ENCODE measurements around the gene RGS6.

Gene RGS6

GRCh38 chr14:72539661-72540315 lies 607.6 kb downstream of the RGS6 start:
- no peak for DNase-seq

GRCh38 chr14:72540836-72541235 lies 608.6 kb downstream of the RGS6 start:
- DNase-seq: no peak

GRCh38 chr14:72541546-72541945 lies 609.3 kb downstream of the RGS6 start:
- no peak for DNase-seq

GRCh38 chr14:72543341-72543740 lies 611.1 kb downstream of the RGS6 start:
- DNase-seq: no peak

GRCh38 chr14:72544615-72545387 lies 612.6 kb downstream of the RGS6 start:
- DNase-seq: no peak

GRCh38 chr14:72545411-72546311 lies 613.4 kb downstream of the RGS6 start:
- DNase-seq: no peak

- DNase-seq: no peak
These were observed 614.3 kb downstream of the RGS6 start for GRCh38 chr14:72546344-72547016.

- DNase-seq: no peak
These were observed 615.8 kb downstream of the RGS6 start for GRCh38 chr14:72547999-72548398.

- DNase-seq: no peak
These were observed 616.8 kb downstream of the RGS6 start for GRCh38 chr14:72549026-72549425.

- no peak for DNase-seq
These were observed 617.6 kb downstream of the RGS6 start for GRCh38 chr14:72549854-72550253.

- DNase-seq: no peak
These were observed 618.3 kb downstream of the RGS6 start for GRCh38 chr14:72550513-72550912.

- peak; percentile 23 for DNase-seq
These were observed 620.0 kb downstream of the RGS6 start for GRCh38 chr14:72552236-72552635.

GRCh38 chr14:72553161-72553560 lies 620.9 kb downstream of the RGS6 start:
- DNase-seq: no peak

GRCh38 chr14:72553656-72554055 lies 621.4 kb downstream of the RGS6 start:
- DNase-seq: no peak

- no peak for DNase-seq
These were observed 622.2 kb downstream of the RGS6 start for GRCh38 chr14:72554401-72554800.

- DNase-seq: no peak
These were observed 622.9 kb downstream of the RGS6 start for GRCh38 chr14:72554994-72555608.

- DNase-seq: no peak
These were observed 623.4 kb downstream of the RGS6 start for GRCh38 chr14:72555609-72556000.

GRCh38 chr14:72557671-72558070 lies 625.4 kb downstream of the RGS6 start:
- DNase-seq: no peak

GRCh38 chr14:72558721-72559120 lies 626.5 kb downstream of the RGS6 start:
- no peak for DNase-seq

- DNase-seq: no peak
These were observed 627.0 kb downstream of the RGS6 start for GRCh38 chr14:72559202-72559601.

- DNase-seq: no peak
These were observed 627.5 kb downstream of the RGS6 start for GRCh38 chr14:72559669-72560255.

- no peak for DNase-seq
These were observed 628.1 kb downstream of the RGS6 start for GRCh38 chr14:72560331-72560730.
